ENCODE data around the gene REX1BD. TPM values are rescaled to one million over a fixed set of nuclear protein-coding genes. Genes with fewer than 3 reads are reported as not detected.

The REX1BD gene
- polyA plus RNA-seq, 1 donor from 2014 or later, result 214 TPM

DNA sequence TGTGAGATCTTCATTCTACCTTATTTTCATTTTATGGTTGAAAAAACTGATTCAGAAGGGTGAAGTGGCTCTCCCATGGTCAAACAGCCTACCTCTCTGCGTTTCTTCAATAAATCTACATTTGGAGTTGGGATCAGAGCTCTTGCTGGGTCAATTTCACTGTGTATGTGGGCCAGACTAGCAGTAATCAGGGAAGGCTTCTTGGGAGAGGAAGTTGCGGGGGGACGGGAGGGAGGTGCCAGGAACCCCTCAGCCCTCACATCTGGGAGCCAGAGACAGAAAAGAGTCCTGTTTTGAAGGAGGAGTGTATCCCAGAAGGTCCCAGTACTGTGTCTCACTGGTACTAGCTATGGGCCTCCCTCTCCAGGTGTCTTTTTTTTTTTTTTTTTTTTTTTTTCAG is 30.0 kb upstream of the REX1BD start (continued):
- TF ChIP-seq RAD21 (conservative IDR thresholded peaks at IDR 0.05), result no peak

DNA sequence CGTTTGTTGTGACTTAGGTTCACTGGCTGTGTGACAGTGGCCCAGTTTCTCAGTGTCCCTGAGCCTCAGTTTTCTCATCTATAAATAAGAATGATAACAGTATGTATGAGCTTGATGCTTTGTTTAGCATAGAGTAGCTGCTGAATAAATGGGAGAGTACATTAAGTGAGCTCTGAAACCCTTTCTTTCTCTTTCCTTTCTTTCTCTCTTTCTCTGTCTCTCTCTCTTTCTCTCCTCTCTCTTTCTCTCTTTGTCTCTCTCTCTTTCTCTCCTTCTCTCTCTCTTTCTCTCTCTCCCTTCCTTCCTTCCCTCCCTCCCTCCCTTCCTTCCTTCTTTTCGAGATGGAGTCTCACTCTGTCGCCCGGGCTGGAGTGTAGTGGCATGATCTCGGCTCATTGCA is 28.9 kb upstream of the REX1BD start:
- H3K4me2 ChIP-seq (ENCODE audit: low read length), result no peak overlapping the region
- H3K9me2 ChIP-seq (ENCODE audit: insufficient read depth, low read length), result no peaks in the 10 kb centered on the region
- H3K27ac ChIP-seq (ENCODE audit: low read length), result no peak overlapping the region
- H3K36me3 ChIP-seq (ENCODE audit: insufficient read depth, low read length), result no peaks in the 10 kb centered on the region
- H3K79me2 ChIP-seq (replicated peaks; ENCODE audit: insufficient read depth, low read length), result peaks cover 9% of the 10 kb centered on the region
- no peaks in the 10 kb centered on the region for H4K20me1 ChIP-seq (ENCODE audit: insufficient read depth)
- H3F3A ChIP-seq (ENCODE audit: insufficient read depth, low read length, poor library complexity, severe bottlenecking), result no peaks in the 10 kb centered on the region
- H3K4me3 ChIP-seq (ENCODE audit: low read length), result no peak overlapping the region
- no peak overlapping the region for H2AFZ ChIP-seq (ENCODE audit: low read depth, low read length)
- no peaks in the 10 kb centered on the region for H3K9me3 ChIP-seq (ENCODE audit: low read length)
- no peaks in the 10 kb centered on the region for H3K27me3 ChIP-seq (ENCODE audit: insufficient read depth, low read depth, low read length)
- no peak for TF ChIP-seq SMC3 (conservative IDR thresholded peaks at IDR 0.05; ENCODE audit: poor library complexity)
- TF ChIP-seq RAD21 (conservative IDR thresholded peaks at IDR 0.05), result no peak
- no peak for TF ChIP-seq EP300 (conservative IDR thresholded peaks at IDR 0.05; ENCODE audit: poor library complexity, severe bottlenecking)
- TF ChIP-seq REST (IDR thresholded peaks at IDR 0.05; ENCODE audit: borderline replicate concordance), result no peak
- no peak for TF ChIP-seq MXI1 (conservative IDR thresholded peaks at IDR 0.05; ENCODE audit: poor library complexity, severe bottlenecking)
- TF ChIP-seq EZH2 (IDR thresholded peaks at IDR 0.05; ENCODE audit: borderline replicate concordance, insufficient read depth, low read length, poor library complexity, severe bottlenecking), result no peak
- TF ChIP-seq, protein P1, sequence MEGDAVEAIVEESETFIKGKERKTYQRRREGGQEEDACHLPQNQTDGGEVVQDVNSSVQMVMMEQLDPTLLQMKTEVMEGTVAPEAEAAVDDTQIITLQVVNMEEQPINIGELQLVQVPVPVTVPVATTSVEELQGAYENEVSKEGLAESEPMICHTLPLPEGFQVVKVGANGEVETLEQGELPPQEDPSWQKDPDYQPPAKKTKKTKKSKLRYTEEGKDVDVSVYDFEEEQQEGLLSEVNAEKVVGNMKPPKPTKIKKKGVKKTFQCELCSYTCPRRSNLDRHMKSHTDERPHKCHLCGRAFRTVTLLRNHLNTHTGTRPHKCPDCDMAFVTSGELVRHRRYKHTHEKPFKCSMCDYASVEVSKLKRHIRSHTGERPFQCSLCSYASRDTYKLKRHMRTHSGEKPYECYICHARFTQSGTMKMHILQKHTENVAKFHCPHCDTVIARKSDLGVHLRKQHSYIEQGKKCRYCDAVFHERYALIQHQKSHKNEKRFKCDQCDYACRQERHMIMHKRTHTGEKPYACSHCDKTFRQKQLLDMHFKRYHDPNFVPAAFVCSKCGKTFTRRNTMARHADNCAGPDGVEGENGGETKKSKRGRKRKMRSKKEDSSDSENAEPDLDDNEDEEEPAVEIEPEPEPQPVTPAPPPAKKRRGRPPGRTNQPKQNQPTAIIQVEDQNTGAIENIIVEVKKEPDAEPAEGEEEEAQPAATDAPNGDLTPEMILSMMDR (IDR thresholded peaks at IDR 0.05; ENCODE audit: poor library complexity, severe bottlenecking), result no peak
- no peak for TF ChIP-seq POLR2AphosphoS5 (IDR thresholded peaks at IDR 0.05)
- TF ChIP-seq TAF1 (IDR thresholded peaks at IDR 0.05; ENCODE audit: low read depth), result no peak
- peak overlapping the region; percentile 16 for H3K9ac ChIP-seq (ENCODE audit: low read length)

DNA sequence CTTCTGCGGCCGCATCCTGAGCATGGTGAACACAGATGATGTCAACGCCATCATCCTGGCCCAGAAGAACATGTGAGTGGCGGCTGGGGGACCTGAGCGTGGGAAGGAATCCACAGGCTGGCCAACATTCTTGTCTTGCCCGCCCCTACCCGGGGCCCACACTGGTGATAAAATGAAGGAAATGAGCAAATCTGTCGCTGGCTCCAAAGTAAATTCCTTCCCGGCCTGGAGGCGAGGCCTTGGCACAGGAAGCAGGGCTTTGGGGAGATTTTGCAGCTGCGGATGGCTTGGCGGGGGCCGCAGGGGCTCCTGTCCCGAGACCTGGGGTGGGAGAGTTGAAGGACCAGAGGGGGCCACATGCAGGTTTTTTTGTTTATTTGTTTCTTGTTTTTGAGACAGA is 26.5 kb upstream of the REX1BD start:
- H3K9ac ChIP-seq (ENCODE audit: low read length), result no peak overlapping the region
- no peaks in the 10 kb centered on the region for H3K36me3 ChIP-seq (ENCODE audit: insufficient read depth, low read length)
- no peaks in the 10 kb centered on the region for H3K9me3 ChIP-seq (ENCODE audit: low read length)
- H3K9me2 ChIP-seq (ENCODE audit: insufficient read depth, low read length), result no peaks in the 10 kb centered on the region
- no peaks in the 10 kb centered on the region for H3F3A ChIP-seq (ENCODE audit: insufficient read depth, low read length, poor library complexity, severe bottlenecking)
- TF ChIP-seq REST (IDR thresholded peaks at IDR 0.05; ENCODE audit: borderline replicate concordance), result no peak
- TF ChIP-seq EP300 (conservative IDR thresholded peaks at IDR 0.05; ENCODE audit: poor library complexity, severe bottlenecking), result no peak
- TF ChIP-seq SMC3 (conservative IDR thresholded peaks at IDR 0.05; ENCODE audit: poor library complexity), result no peak
- TF ChIP-seq, protein P1 (IDR thresholded peaks at IDR 0.05; ENCODE audit: poor library complexity, severe bottlenecking), result no peak
- no peak for TF ChIP-seq POLR2AphosphoS5 (IDR thresholded peaks at IDR 0.05)
- TF ChIP-seq RAD21 (conservative IDR thresholded peaks at IDR 0.05), result no peak
- TF ChIP-seq MXI1 (conservative IDR thresholded peaks at IDR 0.05; ENCODE audit: poor library complexity, severe bottlenecking), result no peak
- no peak for TF ChIP-seq TAF1 (IDR thresholded peaks at IDR 0.05; ENCODE audit: low read depth)
- no peak for TF ChIP-seq EZH2 (IDR thresholded peaks at IDR 0.05; ENCODE audit: borderline replicate concordance, insufficient read depth, low read length, poor library complexity, severe bottlenecking)
- H3K79me2 ChIP-seq (replicated peaks; ENCODE audit: insufficient read depth, low read length), result peaks cover 9% of the 10 kb centered on the region
- no peak overlapping the region for H3K4me3 ChIP-seq (ENCODE audit: low read length)
- H3K4me2 ChIP-seq (ENCODE audit: low read length), result no peak overlapping the region
- H4K20me1 ChIP-seq (ENCODE audit: insufficient read depth), result no peaks in the 10 kb centered on the region
- no peaks in the 10 kb centered on the region for H3K27me3 ChIP-seq (ENCODE audit: insufficient read depth, low read depth, low read length)
- no peak overlapping the region for H3K27ac ChIP-seq (ENCODE audit: low read length)
- H2AFZ ChIP-seq (ENCODE audit: low read depth, low read length), result no peak overlapping the region
